Mammary microvascular endothelial cell (primary cell): ENCODE results near the gene OR4Q3. TPM values are rescaled to one million over a fixed set of nuclear protein-coding genes. Genes with fewer than 3 reads are reported as not detected.

Experiments
- total RNA-seq: library from RNA; depleted of rRNA; stranded (reverse); fragments of >200 nt; gene quantifications from 2 replicates; pipeline ENCODE4 v1.2.3, GENCODE V29; 2015

The OR4Q3 gene
- total RNA-seq: not detected in 2 replicates

DNA sequence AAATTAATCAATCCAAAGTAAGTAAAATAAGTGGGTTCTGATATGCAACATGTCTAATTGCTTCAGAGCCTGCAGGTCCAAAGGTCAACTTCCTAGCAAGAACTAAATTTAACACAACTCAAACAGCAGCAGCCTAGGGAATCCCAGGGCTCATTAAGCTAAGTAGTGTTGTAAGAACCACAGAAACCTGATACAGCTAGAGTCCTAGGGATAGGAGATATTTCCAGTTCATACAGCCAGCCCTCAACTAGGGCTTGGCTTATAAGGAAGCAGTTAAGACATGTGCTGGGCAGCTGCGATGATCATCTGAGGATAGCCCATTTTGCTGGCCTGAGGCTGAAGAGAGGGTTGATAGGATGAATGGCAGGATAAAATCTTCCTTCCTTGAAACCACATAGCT is at the start of gene OR4Q3:
OR4Q3 (plus strand) TSS at position 316 of the 400 bp plus-strand sequence.

DNA sequence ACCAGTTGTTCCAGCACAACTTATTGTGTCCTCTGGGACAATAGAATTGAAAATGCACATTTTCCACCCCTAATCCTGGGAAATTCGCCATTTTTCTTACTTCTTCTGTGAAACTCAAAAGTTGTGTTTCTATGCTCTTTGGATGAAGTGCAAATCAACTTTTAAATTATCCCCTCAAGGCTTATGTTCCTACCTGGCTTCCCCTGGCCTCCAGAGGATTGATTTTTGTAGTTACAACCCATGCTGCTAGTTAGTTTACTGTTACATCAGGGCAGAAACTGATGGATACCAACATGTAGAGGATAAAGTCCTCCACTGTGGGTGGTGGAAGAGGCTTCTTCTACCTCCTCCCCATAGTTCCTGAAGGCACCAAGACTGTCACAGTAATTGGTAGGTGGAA is 29.8 kb downstream of the OR4Q3 start, which contains the start of gene OR4M1:
OR4M1 (plus strand) TSS at position 301 of the 400 bp plus-strand sequence. CDS start 6,819 bp downstream, outside the sequence.

Other genes with a start within 250 kb of the OR4Q3 start
- not detected in 2 replicates for gene OR11H2, start 29.7 kb upstream of the OR4Q3 start, total RNA-seq
- gene OR4M1, start 29.9 kb downstream of the OR4Q3 start, total RNA-seq: not detected in 2 replicates
- not detected in 2 replicates for gene OR4N2, start 60.2 kb downstream of the OR4Q3 start, total RNA-seq
- gene OR4K2, start 131.6 kb downstream of the OR4Q3 start, total RNA-seq: not detected in 2 replicates
- not detected in 2 replicates for gene OR4K5, start 177.0 kb downstream of the OR4Q3 start, total RNA-seq
- not detected in 2 replicates for gene OR4K1, start 187.3 kb downstream of the OR4Q3 start, total RNA-seq
- not detected in 2 replicates for gene OR4K15, start 232.0 kb downstream of the OR4Q3 start, total RNA-seq